Activated CD8-positive, alpha-beta memory T cell treated with anti-CD3 and anti-CD28 coated beads, Interleukin-2, amount 50 U/mL, for 24 hours (primary cell): Measurements from ENCODE around the gene TCF19.
"Not testable (repeated sequence)": the region's sequence is repeated elsewhere in the genome, so short reads cannot be mapped to it uniquely, and the experiment has no call there.

Source experiments
- DNase-seq: peaks from one replicate; pipeline ENCODE4 v3.0.0-alpha.2; 2020; ENCODE audit errors: extremely low read depth

TCF19 gene

GRCh38 chr6:31179896-31180295 lies 21.5 kb downstream of the TCF19 start:
- no peak for DNase-seq

- no peak for DNase-seq
These were observed 22.1 kb downstream of the TCF19 start for GRCh38 chr6:31180500-31180899.

- not testable (repeated sequence) for DNase-seq
These were observed 24.9 kb downstream of the TCF19 start for GRCh38 chr6:31183287-31183686.

GRCh38 chr6:31183859-31184258 lies 25.5 kb downstream of the TCF19 start:
- not testable (repeated sequence) for DNase-seq

- DNase-seq, result not testable (repeated sequence)
These were observed 27.3 kb downstream of the TCF19 start for GRCh38 chr6:31185695-31186051.

GRCh38 chr6:31186052-31186734 lies 27.8 kb downstream of the TCF19 start:
- no peak for DNase-seq

GRCh38 chr6:31187780-31188194 lies 29.4 kb downstream of the TCF19 start:
- no peak for DNase-seq

GRCh38 chr6:31189223-31189622 lies 30.8 kb downstream of the TCF19 start:
- DNase-seq, result not testable (repeated sequence)

- no peak for DNase-seq
These were observed 32.1 kb downstream of the TCF19 start for GRCh38 chr6:31190488-31190887.

- not testable (repeated sequence) for DNase-seq
These were observed 34.2 kb downstream of the TCF19 start for GRCh38 chr6:31192431-31193105.

GRCh38 chr6:31193206-31193605 lies 34.8 kb downstream of the TCF19 start:
- no peak for DNase-seq

GRCh38 chr6:31194061-31194834 lies 35.9 kb downstream of the TCF19 start:
- no peak for DNase-seq

- not testable (repeated sequence) for DNase-seq
These were observed 37.1 kb downstream of the TCF19 start for GRCh38 chr6:31195308-31195979.

GRCh38 chr6:31196251-31197022 lies 38.0 kb downstream of the TCF19 start:
- DNase-seq, result not testable (repeated sequence)

GRCh38 chr6:31197559-31198305 lies 39.3 kb downstream of the TCF19 start:
- peak; percentile 91 for DNase-seq

GRCh38 chr6:31199105-31199452 lies 40.7 kb downstream of the TCF19 start:
- not testable (repeated sequence) for DNase-seq

- DNase-seq, result no peak
These were observed 44.1 kb downstream of the TCF19 start for GRCh38 chr6:31202259-31203166.

GRCh38 chr6:31203345-31203979 lies 45.1 kb downstream of the TCF19 start:
- peak; percentile 42 for DNase-seq

- no peak for DNase-seq
These were observed 46.4 kb downstream of the TCF19 start for GRCh38 chr6:31204751-31205145.
